HG03135 (cell line): ENCODE measurements around the gene JAK1.
"Not testable (repeated sequence)": the region's sequence is repeated elsewhere in the genome, so short reads cannot be mapped to it uniquely, and the experiment has no call there.

ENCODE experiments used
- ATAC-seq: cut with Tn5 transposase; IDR thresholded peaks from one replicate; pipeline ENCODE4 v1.9.1; 2021; ENCODE audit warnings: mild to moderate bottlenecking, moderate library complexity; ENCODE audit not compliant: unreplicated experiment

Gene JAK1

GRCh38 chr1:64844175-64844574, 122.2 kb downstream of the JAK1 start:
- ATAC-seq: no peak

- ATAC-seq: no peak
Observed at GRCh38 chr1:64843675-64844074, 122.7 kb downstream of the JAK1 start.

GRCh38 chr1:64842224-64842623, 124.1 kb downstream of the JAK1 start:
- no peak for ATAC-seq

- no peak for ATAC-seq
Observed at GRCh38 chr1:64841330-64842065, 124.9 kb downstream of the JAK1 start.

GRCh38 chr1:64839732-64840405, 126.5 kb downstream of the JAK1 start:
- ATAC-seq: no peak

GRCh38 chr1:64839261-64839660, 127.1 kb downstream of the JAK1 start:
- no peak for ATAC-seq

GRCh38 chr1:64838486-64838885, 127.9 kb downstream of the JAK1 start:
- ATAC-seq: no peak

- no peak for ATAC-seq
Observed at GRCh38 chr1:64836802-64837201, 129.5 kb downstream of the JAK1 start.

- no peak for ATAC-seq
Observed at GRCh38 chr1:64834734-64835133, 131.6 kb downstream of the JAK1 start.

GRCh38 chr1:64830030-64830651, 136.2 kb downstream of the JAK1 start:
- ATAC-seq: no peak

- ATAC-seq: no peak
Observed at GRCh38 chr1:64829411-64830029, 136.8 kb downstream of the JAK1 start.

- no peak for ATAC-seq
Observed at GRCh38 chr1:64828829-64829228, 137.5 kb downstream of the JAK1 start.

GRCh38 chr1:64826991-64827390, 139.4 kb downstream of the JAK1 start:
- ATAC-seq: no peak

- ATAC-seq: no peak
Observed at GRCh38 chr1:64823691-64824476, 142.5 kb downstream of the JAK1 start.

GRCh38 chr1:64822621-64823020, 143.7 kb downstream of the JAK1 start:
- no peak for ATAC-seq

- not testable (repeated sequence) for ATAC-seq
Observed at GRCh38 chr1:64820572-64820971, 145.8 kb downstream of the JAK1 start.

GRCh38 chr1:64817364-64817763, 149.0 kb downstream of the JAK1 start:
- ATAC-seq: not testable (repeated sequence)

- no peak for ATAC-seq
Observed at GRCh38 chr1:64814427-64814826, 151.9 kb downstream of the JAK1 start.

GRCh38 chr1:64811131-64811530, 155.2 kb downstream of the JAK1 start:
- no peak for ATAC-seq

- no peak for ATAC-seq
Observed at GRCh38 chr1:64810001-64810400, 156.3 kb downstream of the JAK1 start.

- no peak for ATAC-seq
Observed at GRCh38 chr1:64809309-64809708, 157.0 kb downstream of the JAK1 start.
